Smooth muscle cell (in vitro differentiated cells): ENCODE measurements around the gene IL9R. TPM values are rescaled to one million over a fixed set of nuclear protein-coding genes. Genes with fewer than 3 reads are reported as not detected.
"Not testable (repeated sequence)": the region's sequence is repeated elsewhere in the genome, so short reads cannot be mapped to it uniquely, and the experiment has no call there.

Experiments
- DNase-seq: peaks from one replicate; lab custom pipeline; 2025; ENCODE audit not compliant: unreplicated experiment; lab: John Stamatoyannopoulos, UW
- H2AFZ ChIP-seq: fragments of 200-600 bp; sonication (generic); 2 replicates; pipeline ENCODE4 v1.6.0; 2016; ENCODE audit warnings: antibody characterized with exemption, low read depth, mild to moderate bottlenecking
- H3F3A ChIP-seq: fragments of 200-600 bp; sonication (generic); 2 replicates; pipeline ENCODE4 v1.6.0; 2017; ENCODE audit warnings: antibody characterized with exemption, low read depth
- H3K27ac ChIP-seq: fragments of 200-600 bp; sonication (generic); 2 replicates; pipeline ENCODE4 v1.5.1; 2016; ENCODE audit warnings: low read depth, mild to moderate bottlenecking
- H3K27me3 ChIP-seq: fragments of 200-600 bp; sonication (generic); 2 replicates; pipeline ENCODE4 v1.6.1; 2016; ENCODE audit warnings: low read depth, mild to moderate bottlenecking
- H3K36me3 ChIP-seq: fragments of 200-600 bp; sonication (generic); 2 replicates; pipeline ENCODE4 v1.5.1; 2016; ENCODE audit warnings: low read depth
- H3K4me1 ChIP-seq: fragments of 200-600 bp; sonication (generic); 2 replicates; pipeline ENCODE4 v1.5.1; 2016; ENCODE audit warnings: low read depth
- H3K4me2 ChIP-seq: fragments of 200-600 bp; sonication (generic); 2 replicates; pipeline ENCODE4 v1.6.0; 2016; ENCODE audit warnings: mild to moderate bottlenecking
- H3K4me3 ChIP-seq: fragments of 200-600 bp; sonication (generic); 2 replicates; pipeline ENCODE4 v1.5.1; 2016; ENCODE audit warnings: mild to moderate bottlenecking
- H3K79me2 ChIP-seq: fragments of 200-600 bp; sonication (generic); 2 replicates; pipeline ENCODE4 v1.6.0; 2016; ENCODE audit warnings: low read depth, mild to moderate bottlenecking
- H3K9ac ChIP-seq: fragments of 200-600 bp; sonication (generic); 2 replicates; pipeline ENCODE4 v1.6.0; 2016; ENCODE audit warnings: low read depth
- H3K9me3 ChIP-seq: fragments of 200-600 bp; sonication (generic); replicated peaks from 2 replicates; pipeline ENCODE4 v1.5.1; 2016; ENCODE audit warnings: low read depth
- H4K20me1 ChIP-seq: fragments of 200-600 bp; sonication (generic); 2 replicates; pipeline ENCODE4 v1.6.0; 2016; ENCODE audit warnings: low read depth
- WGBS: methylation state at CpG from one replicate; pipeline ENCODE4 v1.1.7; 2016; ENCODE audit warnings: low lambda C conversion rate; 5-methylcytosine and 5-hydroxymethylcytosine counted together
- polyA plus RNA-seq: library from polyadenylated mRNA; unstranded; fragments of >200 nt; fragmentation: Nextera tagmentation; extraction: Ambion mirVana; gene quantifications from 2 replicates; pipeline ENCODE4 v1.2.1, GENCODE V29; 2016
- total RNA-seq: library from RNA; depleted of rRNA; stranded (reverse); fragments of >200 nt; gene quantifications from 2 replicates; pipeline ENCODE4 v1.2.3, GENCODE V29; 2014
- TF ChIP-seq, protein P1 (sequence below): fragments of 200-600 bp; sonication (generic); IDR thresholded peaks from 2 replicates; pipeline ENCODE4 v1.5.1; 2017; ENCODE audit warnings: borderline replicate concordance, mild to moderate bottlenecking, antibody characterized with exemption; ENCODE audit not compliant: insufficient read depth, poor library complexity, severe bottlenecking

The IL9R gene
- total and polyA plus RNA-seq, 2 experiments from 2014 or later = 0.13 TPM; not detected in 1

GRCh38 chrX:155995321-155995875, 2.1 kb upstream of the IL9R start:
- H4K20me1 ChIP-seq = no peaks in the 10 kb centered on the region
- no peaks in the 10 kb centered on the region for H3K27me3 ChIP-seq

DNA sequence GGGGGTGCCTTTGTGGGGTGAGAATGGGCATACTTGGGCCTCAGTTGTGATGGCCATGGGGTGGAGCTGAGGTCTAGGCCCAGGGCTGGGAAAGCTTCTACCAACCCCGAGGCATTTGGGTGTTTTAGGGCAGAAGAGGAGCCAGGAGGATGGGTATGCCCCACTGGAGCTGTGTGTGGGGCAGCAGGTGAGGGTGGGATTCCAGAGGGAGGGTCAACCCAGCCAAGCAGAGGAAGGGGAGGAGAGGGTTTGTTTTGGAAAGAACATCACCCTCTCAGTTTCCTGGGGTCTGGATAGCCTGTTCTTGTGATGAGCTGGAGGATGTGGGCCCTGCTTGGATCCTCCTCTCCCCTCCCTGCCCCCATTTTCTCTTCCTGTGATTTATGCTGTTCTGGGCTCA, 620 bp downstream of the IL9R start:
- no peaks in the 10 kb centered on the region for H3K9me3 ChIP-seq
- no peaks in the 10 kb centered on the region for H3K79me2 ChIP-seq
- H3K36me3 ChIP-seq = no peaks in the 10 kb centered on the region
- no peaks in the 10 kb centered on the region for H3F3A ChIP-seq
- H4K20me1 ChIP-seq = no peaks in the 10 kb centered on the region
- no peak overlapping the region for H3K9ac ChIP-seq
- no peaks in the 10 kb centered on the region for H3K27me3 ChIP-seq
- TF ChIP-seq, protein P1, sequence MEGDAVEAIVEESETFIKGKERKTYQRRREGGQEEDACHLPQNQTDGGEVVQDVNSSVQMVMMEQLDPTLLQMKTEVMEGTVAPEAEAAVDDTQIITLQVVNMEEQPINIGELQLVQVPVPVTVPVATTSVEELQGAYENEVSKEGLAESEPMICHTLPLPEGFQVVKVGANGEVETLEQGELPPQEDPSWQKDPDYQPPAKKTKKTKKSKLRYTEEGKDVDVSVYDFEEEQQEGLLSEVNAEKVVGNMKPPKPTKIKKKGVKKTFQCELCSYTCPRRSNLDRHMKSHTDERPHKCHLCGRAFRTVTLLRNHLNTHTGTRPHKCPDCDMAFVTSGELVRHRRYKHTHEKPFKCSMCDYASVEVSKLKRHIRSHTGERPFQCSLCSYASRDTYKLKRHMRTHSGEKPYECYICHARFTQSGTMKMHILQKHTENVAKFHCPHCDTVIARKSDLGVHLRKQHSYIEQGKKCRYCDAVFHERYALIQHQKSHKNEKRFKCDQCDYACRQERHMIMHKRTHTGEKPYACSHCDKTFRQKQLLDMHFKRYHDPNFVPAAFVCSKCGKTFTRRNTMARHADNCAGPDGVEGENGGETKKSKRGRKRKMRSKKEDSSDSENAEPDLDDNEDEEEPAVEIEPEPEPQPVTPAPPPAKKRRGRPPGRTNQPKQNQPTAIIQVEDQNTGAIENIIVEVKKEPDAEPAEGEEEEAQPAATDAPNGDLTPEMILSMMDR = no peak
- 71% methylated on average over 1 of the region's 1 CpG for WGBS
- no peak overlapping the region for H3K4me3 ChIP-seq
- DNase-seq = no peak
- H3K27ac ChIP-seq = no peak overlapping the region
- no peaks in the 10 kb centered on the region for H3K4me1 ChIP-seq
- H3K4me2 ChIP-seq = no peak overlapping the region
- H2AFZ ChIP-seq = no peak overlapping the region

More at GRCh38 chrX:155995321-155995875, 2.1 kb upstream of the IL9R start:
- Histone ChIP-seq H3K9ac (no peak overlapping the region), H3K36me3 (no peaks in the 10 kb centered on the region), H2AFZ (no peak overlapping the region), H3K4me3 (no peak overlapping the region), H3K9me3 (no peaks in the 10 kb centered on the region), H3K4me2 (no peak overlapping the region), H3K79me2 (no peaks in the 10 kb centered on the region), H3K4me1 (no peaks in the 10 kb centered on the region), H3K27ac (no peak overlapping the region), H3F3A (no peaks in the 10 kb centered on the region)
- no peak for DNase-seq
- TF ChIP-seq, protein P1 = no peak

DNA sequence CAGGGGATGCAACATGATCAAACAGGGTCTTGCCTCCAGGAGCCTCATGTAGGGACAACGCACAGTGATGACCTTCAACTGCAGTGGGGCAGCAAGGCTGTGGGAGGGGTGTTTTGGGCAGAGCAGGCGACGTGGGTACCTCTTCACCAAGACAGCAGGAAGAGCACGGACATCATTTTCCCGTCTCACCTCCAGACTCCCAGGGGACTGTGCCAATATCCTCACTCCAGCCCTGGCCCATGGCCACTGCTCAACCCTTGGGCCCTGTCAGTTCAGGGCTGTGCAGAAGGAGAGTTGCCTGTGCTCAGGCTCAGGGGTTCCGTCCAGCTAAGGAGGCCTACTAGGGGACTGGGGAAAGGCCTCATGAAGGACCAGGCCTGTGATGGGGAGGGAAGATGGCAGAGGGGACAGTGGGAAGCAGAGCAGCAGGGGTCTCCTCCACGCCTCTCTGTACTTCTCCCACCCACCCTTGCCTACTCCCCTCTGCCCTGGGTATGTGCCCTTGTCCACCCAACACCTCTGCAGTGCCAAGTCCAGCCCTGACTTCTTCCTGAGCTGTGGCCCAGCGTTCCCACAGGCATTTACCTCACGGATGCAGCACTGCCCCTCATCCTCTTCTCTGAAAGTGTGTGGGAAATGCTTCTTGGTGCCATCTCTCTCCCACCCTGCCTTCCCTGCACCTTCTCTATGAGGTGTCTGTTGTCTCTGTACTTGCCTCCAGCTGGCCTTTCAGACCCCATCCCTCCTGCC, 1.4 kb downstream of the IL9R start:
- no peak overlapping the region for H3K9ac ChIP-seq
- no peaks in the 10 kb centered on the region for H3F3A ChIP-seq
- no peaks in the 10 kb centered on the region for H3K27me3 ChIP-seq
- no peaks in the 10 kb centered on the region for H4K20me1 ChIP-seq
- H3K4me2 ChIP-seq = no peak overlapping the region
- H3K9me3 ChIP-seq = no peaks in the 10 kb centered on the region
- H3K79me2 ChIP-seq = no peaks in the 10 kb centered on the region
- H3K4me3 ChIP-seq = no peak overlapping the region
- no peaks in the 10 kb centered on the region for H3K36me3 ChIP-seq
- TF ChIP-seq, protein P1 = no peak
- peak overlapping the region; percentile 77 for H3K27ac ChIP-seq
- no peak overlapping the region for H2AFZ ChIP-seq
- H3K4me1 ChIP-seq = no peaks in the 10 kb centered on the region
- no peak for DNase-seq
- 87% methylated on average over 8 of the region's 9 CpGs for WGBS

DNA sequence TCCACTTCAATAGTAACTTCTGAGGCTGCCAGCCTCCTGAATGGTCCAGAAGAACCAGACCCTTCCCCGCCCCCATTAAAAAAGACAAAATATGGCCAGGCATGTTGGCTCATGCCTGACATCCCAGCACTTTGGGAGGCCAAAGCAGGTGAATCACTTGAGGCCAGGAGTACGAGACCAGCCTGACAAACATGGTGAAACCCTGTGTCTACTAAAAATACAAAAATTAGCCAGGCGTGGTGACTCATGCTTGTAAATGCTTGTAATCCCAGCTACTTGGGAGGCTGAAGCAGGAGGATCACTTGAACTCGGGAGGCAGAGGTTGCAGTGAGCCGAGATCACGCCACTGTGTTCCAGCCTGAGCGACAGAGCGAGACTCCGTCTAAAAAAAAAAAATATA, 2.3 kb downstream of the IL9R start:
- H3K27ac ChIP-seq = peak overlapping the region; percentile 77
- not testable (repeated sequence) for H3K4me3 ChIP-seq, H2AFZ ChIP-seq, H3K9ac ChIP-seq, H3K27me3 ChIP-seq, H3K4me2 ChIP-seq, H3F3A ChIP-seq, H3K9me3 ChIP-seq, H3K79me2 ChIP-seq, H4K20me1 ChIP-seq, H3K36me3 ChIP-seq, H3K4me1 ChIP-seq, DNase-seq
- 71% methylated on average over 9 of the region's 9 CpGs for WGBS
